Ecto neural progenitor cell (in vitro differentiated cells): ENCODE data around the gene SPINDOC.
A peak's percentile ranks its signal among the peaks of the same experiment; 100 is the strongest.
"Not testable (repeated sequence)": the region's sequence is repeated elsewhere in the genome, so short reads cannot be mapped to it uniquely, and the experiment has no call there.

Source experiments
- DNase-seq: peaks from one replicate; pipeline ENCODE4 v3.0.0-alpha.2; 2018; ENCODE audit warnings: low spot score

Gene SPINDOC, protein sequence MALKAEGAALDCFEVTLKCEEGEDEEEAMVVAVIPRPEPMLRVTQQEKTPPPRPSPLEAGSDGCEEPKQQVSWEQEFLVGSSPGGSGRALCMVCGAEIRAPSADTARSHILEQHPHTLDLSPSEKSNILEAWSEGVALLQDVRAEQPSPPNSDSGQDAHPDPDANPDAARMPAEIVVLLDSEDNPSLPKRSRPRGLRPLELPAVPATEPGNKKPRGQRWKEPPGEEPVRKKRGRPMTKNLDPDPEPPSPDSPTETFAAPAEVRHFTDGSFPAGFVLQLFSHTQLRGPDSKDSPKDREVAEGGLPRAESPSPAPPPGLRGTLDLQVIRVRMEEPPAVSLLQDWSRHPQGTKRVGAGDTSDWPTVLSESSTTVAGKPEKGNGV

DNA sequence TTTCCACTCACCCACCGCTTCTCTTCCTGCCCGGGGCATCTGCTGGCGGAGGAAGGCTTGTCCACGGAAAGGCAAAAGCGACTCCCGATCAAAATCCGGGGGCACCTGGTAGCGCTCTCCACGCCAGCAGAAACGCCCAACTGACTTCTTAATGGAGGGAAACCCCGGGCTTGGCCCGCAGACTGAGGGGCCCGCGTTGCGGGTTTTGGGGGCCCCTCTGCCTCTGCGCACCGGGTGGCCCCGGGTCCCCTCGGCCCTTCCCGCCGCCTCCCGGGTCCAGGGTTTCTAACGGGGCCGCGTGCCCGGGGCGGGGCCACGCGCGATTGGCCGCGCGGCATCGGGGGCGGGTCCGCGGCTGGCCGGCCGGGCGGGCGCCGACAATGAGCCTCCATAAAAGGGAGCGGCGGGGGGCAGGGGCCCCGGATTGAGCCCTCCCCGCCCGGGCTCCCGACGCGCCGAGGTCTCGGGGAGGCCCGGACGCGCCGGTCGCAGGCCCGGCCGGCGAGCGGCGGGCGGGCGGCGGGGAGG, at the start of gene SPINDOC:
Gene SPINDOC, plus strand, starts transcription at position 422 of the 528 bp plus-strand sequence. CDS start 231 bp downstream, outside the sequence.
- DNase-seq = peak; percentile 89

- DNase-seq = peak; percentile 85
These were observed 49.5 kb upstream of the SPINDOC start for GRCh38 chr11:63763496-63764339.

GRCh38 chr11:63764340-63764678, 48.9 kb upstream of the SPINDOC start:
- DNase-seq = no peak

DNA sequence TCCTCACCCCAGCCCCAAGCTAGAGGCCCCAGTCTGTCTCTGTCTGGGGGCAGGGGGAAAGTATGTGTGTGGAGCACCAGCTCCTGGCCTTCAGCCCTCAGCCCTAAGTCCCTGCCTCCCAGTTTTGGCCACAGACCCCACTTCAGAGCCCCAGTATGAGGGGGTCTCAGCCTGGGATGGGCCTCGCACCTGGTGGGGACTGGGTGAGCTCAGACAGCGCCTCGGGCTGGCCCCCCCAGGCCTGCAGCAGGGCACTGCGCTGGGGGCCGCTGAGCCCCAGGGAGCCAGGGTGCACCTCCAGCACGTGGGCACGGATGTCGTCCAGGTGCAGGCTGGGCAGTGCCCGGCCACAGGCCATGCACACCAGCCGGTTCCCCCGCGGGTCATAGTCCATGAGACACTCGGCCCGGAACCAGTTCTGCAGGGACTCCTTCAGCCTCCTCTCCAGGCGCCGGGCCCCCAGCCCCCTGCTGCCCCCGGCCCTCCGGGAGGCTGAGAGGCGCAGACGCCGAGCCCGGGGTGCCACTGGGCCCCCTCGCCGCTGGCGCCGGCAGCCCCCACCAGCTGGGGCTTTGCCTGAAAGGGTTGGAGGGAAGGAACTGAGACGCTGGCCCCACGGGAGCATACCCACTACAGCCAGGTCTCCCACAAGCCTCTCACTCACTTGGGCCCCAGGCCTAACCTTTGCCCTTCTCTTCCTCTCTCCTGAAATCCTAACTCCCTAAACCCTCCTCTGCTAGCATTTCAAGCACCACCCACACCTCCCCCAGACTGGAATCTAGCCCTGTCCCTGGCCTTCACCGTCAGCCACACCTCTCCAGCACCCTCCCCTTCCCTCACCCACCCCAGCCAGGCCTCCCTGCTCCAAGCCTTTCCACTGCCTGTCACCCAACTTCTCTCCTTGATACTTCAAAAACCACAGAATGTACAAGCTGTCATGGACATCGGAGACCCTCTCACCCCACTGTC, 48.3 kb upstream of the SPINDOC start:
- peak; percentile 51 for DNase-seq

GRCh38 chr11:63765688-63766241, 47.5 kb upstream of the SPINDOC start:
- DNase-seq = peak; percentile 50

DNA sequence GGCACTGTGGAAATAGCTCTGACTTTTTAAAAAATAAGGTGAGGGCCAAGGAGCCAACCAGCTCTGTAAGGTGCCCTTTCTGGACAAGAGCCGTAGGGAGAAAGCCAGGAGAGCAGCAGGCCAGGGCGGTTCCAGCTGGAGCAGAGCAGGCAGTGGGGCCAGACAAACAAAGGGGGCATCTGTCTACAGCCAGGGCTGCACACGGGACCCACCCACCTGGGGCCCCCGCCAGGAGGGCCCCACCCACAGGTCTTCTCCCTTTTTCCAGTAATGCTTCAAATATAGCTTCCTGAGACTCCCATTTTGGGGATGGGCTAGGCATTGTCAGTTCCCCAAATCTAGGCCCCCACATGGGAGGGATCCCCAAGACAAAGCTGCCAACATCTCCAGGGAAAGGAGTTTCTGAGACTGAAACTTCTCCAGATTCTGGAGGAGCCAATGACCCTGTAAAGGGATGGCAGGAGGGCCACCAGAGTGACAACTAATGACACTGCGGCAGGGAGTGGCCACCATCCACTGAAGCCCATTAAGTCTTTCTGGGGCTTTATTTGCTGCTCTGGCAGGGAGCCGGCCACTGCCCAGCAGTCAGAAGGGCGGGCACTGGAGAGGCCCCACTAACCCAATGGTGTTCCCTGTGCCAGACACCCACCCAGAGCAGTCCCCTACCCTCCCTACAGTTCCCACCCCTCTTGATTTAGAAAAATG, 46.6 kb upstream of the SPINDOC start:
- peak; percentile 54 for DNase-seq

- DNase-seq = no peak
These were observed 46.0 kb upstream of the SPINDOC start for GRCh38 chr11:63767267-63767564.

DNA sequence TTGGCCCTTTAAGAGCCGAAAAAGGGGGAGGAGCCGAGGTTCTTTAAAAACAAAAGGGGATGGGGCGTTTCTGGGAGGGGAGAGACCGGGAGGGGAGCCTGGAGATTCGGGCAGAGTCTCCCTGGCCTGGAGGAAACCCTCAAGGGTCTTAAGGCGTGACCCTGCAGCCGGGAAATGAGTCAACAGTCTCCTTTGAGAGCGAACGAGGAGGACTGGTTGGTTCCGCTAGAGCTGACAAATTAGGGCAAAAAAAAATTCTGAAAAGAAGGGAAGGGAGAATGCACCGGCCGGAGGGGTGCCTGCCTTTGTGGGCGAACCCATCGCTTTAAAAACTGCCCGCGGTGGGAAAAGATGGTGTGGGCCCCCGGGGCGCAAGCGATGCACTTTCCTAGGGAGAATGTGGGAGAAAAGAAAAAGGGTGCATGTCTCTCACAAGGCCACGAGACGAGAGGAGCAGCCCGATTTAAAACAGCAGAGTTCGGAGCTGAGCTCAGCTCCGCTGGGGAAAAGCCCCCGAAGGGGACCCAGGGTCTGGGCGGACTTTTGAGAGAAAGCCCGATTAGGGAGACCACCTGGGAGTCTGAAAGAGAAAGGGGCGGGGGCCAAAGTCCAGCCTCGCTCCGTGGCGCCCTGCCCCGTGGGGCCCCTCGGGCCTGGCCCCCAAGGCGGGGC, 45.6 kb upstream of the SPINDOC start:
- peak; percentile 86 for DNase-seq

- DNase-seq = peak; percentile 89
These were observed 44.8 kb upstream of the SPINDOC start, which contains the start of gene ZFTA for GRCh38 chr11:63768237-63769041. ZFTA (minus strand) TSS chr11:63768775; CDS start chr11:63768622, 153 bp downstream.

GRCh38 chr11:63769042-63769713, 44.1 kb upstream of the SPINDOC start:
- DNase-seq = peak; percentile 72

- DNase-seq = peak; percentile 67
These were observed 43.4 kb upstream of the SPINDOC start for GRCh38 chr11:63769714-63770455.

GRCh38 chr11:63770763-63771162, 42.5 kb upstream of the SPINDOC start:
- DNase-seq = no peak

- DNase-seq = not testable (repeated sequence)
These were observed 41.4 kb upstream of the SPINDOC start for GRCh38 chr11:63771741-63772318.

GRCh38 chr11:63775191-63775590, 38.1 kb upstream of the SPINDOC start:
- no peak for DNase-seq

DNA sequence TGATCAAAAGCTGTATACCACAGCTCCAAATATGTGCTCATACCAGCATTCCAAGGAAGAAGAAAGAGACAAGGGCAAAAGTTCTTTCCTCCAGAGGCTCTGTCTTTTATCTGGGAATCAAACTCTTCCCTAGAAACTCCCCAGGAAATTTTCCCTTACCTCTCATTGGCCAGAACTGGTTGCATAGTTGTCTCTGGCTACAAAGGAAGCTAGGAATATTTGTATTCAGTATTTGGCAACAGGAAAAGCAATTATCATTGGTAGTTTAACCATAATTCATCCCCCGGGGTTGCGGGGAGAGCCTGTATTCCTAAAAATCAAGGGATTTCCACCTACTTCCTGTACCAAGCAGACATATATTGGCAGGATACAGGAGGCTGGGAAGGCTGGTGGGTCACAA, 34.2 kb upstream of the SPINDOC start:
- DNase-seq = no peak

DNA sequence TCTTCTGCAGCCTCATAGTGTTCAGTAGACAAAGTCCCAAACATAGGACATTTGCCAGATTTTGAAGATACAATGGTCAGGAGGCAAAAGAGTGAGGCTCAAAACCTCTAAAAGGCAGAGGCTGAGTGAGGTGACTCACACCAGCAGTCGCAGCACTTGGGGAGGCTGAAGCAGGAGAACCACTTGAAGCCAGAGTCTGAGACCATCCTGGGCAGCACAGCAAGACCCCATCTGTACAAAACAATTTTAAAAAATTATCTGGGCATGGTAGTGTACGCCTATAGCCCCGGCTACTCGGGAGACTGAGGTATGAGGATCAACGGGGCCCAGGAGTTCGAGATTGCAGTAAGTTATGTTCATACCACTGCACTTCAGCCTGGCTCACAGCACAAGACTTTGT, 30.5 kb upstream of the SPINDOC start:
- no peak for DNase-seq

DNA sequence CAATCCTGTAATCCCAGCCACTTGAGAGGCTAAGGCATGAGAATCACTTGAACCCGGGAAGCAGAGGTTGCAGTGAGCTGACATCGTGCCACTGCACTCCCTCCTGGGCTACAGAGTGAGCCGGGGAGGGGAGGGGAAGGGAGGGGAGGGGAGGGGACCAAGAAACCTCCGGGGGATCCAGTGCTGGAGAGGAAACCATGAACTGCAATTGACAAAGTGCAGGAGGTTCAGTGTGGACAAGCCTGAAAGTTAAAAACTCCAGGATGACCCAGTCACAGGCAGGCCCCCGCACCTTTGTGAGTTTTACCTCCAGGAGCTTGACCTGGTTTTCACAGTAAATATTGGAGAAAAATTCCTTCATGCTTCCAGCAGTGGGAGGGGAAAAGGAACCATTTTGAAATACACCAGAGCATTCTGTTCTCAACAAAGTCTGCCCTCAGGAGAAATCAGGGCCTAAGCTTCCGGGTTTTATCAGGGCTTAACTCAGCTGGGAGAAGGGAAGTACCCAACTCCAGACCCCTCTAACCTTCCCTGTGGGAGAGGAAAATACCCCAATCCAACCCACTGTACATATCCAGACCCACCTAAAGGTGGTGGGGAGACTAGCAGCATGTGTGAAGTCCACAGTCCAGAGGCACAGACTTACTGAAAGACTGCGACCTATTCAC, 29.2 kb upstream of the SPINDOC start:
- DNase-seq = peak; percentile 53
